Inferior parietal cortex (tissue), 1 donor: ENCODE data around the gene SH3BP4.
"Not testable (repeated sequence)": the region's sequence is repeated elsewhere in the genome, so short reads cannot be mapped to it uniquely, and the experiment has no call there.

Experiments used
- DNase-seq: peaks from one replicate; pipeline ENCODE4 v3.0.0-alpha.2; 2016; ENCODE audit errors: extremely low spot score

SH3BP4 gene

DNA sequence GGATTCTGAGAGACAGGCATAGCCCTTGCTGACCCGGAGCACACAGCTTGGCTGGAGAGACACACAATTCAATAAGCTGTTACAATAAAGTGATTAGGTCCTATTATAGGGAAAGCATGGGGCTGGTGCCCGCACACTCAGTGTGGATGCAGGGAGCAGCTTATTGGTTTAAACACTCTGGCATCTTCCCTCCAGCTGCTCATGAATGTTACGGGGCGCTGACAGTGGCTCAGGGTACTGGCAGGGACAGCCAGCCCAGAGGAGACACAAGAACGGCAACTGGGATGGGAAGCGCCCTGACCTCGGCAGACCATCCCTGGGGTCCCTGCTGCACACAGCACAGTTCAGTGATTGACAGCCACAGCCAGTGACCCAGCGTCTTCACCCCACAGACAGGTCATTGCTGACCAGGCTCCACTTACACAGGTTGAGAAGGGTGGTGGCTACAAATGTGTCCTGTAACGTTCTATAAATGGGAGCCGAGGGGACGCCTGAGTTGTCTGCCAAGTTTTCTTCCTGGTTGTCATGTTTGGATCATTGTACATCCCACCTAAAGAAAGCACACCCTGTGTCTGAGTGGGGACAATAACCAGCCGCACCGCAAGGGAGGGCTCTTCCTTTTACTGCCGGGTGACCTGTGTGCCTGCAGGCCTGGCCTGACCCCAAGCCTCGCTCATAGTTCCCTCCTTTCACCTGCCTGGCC, 60.3 kb downstream of the SH3BP4 start:
- DNase-seq: no peak

DNA sequence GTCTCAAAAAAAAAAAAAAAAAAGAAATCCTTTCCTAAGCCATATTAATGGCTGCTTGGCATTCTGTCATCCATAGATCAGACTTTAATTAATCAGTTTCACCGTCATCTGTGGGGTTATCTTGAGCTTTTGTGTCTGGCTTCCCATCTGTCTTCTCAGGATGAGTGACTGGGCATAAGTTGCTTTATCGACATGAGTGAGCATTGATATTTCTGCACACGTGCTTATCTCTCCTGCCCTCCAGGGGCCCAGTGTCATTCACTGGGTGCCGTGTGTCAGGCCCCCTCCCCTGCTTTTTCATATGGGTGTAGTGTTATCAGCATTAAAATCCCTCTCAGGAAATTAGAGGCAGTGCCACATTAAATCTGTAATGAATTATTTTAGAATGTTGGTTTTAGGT, 65.6 kb downstream of the SH3BP4 start:
- DNase-seq: no peak

DNA sequence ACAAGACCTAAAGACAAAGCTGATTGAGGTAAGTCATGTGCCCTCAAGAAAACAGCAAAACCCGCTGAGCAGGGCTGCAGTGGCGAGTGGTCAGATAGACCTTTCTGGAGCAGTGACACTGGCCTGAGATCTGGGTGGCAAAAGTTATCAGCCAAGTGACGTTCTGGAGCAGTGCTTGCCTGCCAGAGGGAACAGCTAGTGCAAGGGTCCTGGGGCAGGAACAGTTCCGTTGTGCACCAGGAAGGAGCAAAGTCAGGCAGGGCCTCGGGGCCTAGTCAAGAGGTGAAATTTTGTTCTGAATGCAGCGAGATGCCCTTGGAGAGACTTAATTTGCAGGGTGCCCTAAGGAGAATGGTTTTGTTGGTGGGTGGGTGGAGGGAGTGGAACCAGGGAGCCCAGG, 67.0 kb downstream of the SH3BP4 start:
- DNase-seq: no peak

DNA sequence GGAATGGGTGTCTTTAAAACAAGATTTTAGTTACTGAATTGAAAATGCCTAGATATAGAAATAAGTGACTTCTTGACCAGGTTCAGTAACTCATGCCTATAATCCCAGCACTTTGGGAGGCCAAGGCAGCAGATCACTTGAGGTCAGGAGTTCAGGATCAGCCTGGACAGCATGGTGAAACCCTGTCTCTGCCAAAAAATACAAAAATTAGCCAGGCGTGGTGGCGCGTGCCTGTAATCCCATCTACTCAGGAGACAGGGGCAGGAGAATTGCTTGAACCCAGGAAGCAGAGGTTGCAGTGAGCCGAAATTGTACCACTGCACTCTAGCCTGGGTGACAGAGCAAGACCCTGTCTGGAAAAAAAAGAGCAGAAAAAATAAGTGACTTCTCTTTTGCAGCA, 68.3 kb downstream of the SH3BP4 start:
- DNase-seq: not testable (repeated sequence)

DNA sequence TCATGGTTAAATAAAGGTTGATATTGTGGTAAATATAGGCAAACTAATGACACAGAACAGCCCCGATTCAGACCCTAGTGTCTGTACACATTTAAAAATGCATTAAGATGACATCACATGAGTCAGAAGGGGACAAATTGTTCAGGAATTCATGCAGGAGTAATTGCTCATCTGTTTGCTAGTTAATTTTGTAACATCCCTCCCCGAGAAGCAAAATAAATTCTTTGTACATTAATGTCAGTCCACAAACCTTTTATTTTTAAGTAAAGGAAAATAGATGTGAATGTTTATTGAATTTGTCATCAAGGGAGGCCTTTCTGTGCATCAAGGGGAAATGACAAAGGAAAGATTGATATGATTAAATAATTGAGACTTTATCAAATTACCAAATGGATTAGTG, 69.9 kb downstream of the SH3BP4 start:
- DNase-seq: no peak

DNA sequence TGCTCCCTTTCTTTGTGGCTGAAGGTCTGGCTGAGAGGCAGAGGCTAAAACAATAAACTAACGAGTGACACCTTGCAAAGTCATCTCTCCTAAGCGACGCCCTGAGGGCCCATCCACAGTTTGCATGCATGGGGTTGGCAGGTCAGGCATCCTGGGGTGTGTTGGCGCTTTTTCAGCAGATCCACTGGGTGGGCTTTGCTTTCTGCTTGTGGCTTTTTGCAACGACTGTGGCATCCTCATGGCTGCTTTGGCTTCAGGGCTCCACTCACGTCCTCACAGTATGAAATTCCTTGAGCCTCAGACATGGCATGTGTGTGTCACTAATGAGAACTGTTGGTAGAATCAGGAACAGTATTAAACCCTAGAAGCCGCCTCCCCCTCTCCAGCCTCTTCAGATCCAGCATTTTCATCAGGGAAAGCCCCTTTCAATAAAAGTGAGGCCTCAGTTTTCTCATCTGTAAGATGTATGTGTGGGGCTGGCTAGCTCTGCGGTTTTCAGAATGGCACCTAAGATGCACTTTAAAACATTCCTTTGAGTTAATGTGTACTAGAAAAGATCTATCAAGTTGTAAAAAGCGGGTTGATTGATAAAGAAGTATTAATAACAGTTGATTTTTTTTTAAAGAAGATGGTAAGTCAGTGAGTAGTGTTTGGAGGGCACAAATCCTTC, 72.5 kb downstream of the SH3BP4 start:
- no peak for DNase-seq

DNA sequence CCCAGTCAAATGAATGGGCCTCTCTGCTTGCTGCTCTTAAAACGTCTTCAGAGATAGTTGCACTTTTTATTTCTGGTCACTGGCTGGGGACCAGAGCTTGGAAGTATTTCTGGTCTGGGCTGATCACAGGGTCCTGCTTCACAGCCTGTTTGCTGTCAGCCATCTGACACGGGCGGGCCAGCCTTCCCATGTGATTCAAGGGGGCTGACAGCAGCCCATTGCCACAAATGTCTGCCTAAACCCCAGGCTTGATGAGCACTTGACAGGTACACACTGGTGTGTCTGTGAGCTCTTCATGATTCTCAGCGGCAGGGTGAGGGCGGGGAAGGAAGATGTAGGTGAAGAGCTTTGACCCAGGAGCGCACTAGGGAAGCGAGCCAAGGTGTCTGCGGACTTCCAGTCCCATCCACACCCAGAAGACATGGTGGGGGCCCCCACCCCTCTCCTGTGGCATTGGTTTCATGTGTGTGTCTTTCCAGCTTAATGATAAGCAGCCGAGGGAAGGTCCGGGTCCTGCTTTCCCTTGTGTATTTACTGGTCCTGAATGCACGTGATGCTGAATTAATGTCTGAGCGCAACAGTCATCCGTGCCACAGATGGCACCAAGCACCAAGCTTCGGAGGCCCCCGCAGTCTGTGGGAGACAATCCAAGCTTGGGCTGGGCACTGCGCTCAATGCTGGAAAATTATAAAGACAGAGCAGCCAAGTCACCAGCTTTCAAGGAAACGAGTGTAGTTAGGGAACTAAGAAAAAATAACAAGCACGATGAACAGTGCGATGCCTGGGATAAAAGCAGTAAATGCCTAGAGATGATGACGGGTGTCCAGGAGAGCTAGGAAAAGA, 73.3 kb downstream of the SH3BP4 start:
- peak; percentile 57 for DNase-seq

DNA sequence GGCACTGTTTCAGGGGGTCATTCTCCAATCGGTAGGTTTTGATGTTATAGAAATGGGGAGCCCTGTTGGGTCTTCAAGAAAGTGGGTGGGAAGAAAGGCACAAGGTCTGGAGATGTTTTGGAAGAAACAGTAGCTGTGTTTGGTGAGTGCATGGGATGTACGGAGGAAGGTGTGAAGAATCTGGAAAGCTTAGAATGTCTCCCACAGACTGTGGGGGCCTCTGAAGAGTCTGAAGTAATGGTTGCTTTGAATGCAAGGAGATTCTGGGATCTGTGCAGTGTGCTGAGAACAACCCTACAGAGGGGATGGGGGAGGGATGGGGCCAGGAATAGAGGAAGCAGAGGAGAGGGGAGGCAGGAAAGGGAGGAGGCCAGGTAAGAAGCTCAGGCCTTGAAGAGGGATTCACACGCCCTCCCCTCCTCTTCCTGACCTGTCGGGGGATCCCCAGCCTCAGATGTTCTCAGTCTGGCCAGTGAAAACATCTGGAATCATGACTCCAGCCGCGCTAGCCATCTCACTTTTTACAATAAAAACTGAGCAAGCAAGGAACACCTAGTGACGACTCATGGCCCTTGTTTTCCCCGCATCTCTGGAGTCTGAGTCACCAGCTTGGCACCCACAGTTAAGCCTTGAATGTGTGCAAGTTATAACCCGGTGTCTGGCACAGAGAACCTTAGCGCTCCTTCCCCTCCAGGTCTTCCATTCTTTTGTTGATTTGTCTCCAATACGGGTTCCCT, 74.2 kb downstream of the SH3BP4 start:
- no peak for DNase-seq

DNA sequence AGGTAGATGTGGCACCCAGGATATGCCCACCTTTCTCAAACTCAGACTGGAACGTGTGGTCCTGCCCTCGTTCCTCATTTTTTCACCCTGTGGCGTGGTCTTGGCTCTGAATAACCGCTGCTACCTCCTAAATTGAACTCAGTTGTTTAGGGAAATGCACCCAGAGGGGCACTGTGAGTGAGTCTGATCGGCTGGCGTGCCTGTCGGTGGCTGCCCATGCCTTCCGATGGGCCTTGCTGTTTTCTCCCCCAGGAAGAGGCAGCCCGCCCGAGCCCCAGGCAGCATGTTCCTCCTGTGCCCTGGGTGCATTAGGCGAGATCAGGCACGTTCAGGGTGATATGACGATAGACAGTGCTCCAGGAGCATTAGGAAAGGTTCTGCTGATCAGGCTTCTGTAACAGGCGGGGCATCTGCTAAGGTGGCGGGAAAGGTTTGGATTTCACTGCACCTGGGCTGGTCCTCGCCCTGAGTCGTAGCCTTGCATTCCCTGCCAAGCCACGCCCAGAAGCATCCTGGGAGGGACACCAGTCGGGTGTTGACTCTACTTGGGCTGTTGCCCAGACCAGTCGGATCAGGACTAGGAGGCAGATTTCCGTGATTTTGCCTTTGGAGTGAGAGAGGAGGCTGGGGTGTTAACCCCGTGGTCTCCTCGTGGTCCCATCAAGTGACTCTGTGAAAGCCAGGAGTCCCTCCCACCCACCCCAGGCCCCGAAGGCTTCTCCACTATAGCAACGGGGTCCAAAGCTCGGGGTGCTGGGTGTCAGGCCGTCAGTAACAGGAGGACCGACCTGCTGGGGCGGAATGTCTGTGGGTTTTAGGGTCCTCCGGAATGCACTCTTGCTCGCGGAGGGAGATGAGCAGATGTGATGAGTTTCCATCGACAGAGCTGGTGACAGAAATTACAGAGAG, 75.1 kb downstream of the SH3BP4 start:
- no peak for DNase-seq

DNA sequence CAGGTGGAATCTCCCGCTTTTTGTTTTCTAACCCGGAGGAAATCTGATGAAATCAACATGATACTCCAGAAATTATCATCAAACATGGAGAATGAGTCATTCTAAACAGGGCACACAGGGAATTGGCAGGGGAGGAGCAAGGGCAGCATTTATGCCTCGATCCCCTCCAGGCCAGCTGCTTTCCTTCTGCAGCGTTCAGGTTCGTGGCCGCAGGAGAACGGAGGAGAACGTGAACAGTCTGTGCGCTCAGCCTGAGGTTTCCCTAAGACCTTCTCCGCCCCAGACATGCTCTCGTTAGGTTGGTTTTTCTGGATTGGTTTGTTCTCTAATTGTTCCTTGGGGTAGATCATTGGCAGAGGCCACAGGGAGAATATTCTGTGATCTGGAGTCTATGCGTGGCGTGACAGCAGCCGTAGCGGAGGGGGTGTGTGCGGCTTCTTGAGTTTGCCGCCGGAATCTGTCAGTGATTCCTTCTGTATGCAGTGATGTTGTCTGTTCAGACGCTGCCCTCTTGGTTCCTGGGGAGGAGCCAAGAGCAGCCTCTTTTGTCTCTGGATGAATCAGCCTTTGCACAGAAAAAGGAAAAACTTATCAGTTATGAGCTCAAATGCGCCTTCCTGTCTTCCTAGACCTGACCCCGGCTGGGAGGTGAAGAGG, 75.9 kb downstream of the SH3BP4 start:
- DNase-seq: no peak

DNA sequence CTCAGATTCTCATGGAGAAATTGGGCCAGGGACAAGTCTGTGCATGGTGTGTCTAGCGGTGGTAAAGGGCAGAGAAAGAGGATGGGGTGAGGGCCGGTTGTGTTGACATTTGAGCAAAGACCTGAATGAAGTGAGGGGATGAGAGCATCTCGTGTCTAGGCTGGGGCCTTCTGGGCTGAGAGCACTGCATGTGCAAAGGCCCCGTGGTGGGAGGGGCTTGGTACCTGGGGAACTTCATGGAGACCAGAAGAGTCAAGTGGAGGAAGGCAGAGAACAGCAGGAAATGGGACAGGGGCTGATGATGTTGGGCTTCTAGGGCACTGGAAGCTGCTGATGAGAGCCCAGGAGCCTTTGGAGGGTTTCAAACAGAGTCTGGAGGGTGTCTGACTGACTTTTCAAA, 76.8 kb downstream of the SH3BP4 start:
- no peak for DNase-seq

DNA sequence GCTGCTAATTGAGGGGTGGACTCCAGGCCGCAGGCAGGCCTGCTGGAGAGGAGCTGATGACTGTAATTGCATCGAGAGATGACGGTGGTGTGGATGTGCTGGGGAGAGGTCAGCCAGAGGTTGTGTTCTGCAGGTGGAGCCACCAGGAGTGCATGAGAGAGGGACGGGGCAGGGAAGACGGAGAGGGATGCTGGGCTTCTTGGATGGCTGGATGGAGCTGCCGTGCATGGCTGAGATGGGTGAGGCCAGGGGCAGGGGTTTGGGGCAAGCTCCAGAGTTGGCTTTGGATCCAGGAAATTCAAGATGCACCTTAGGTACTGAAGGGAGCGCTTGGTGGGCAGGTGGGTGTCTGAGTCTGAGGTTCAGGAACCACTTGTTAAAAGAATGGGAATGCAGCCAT, 77.2 kb downstream of the SH3BP4 start:
- no peak for DNase-seq

DNA sequence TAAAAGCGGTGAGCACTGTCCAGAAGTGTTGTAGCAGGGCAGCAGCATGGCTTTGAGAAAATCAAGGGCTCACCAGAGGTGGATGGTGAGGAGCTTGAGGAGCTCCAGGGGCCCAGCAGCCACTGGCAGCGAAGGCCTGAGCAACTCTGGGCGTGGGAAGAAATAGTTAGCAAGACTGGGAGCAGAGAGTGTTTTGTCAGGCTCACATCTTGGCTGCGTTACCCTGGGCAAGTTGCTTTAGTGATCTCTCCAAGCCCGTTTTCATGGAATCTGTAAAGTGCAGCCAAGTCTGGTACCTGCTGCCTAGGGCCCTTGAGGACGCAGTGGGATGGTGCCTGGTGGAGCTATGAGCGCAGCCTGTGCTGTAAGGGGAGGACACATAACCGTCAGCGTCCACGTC, 78.3 kb downstream of the SH3BP4 start:
- no peak for DNase-seq

DNA sequence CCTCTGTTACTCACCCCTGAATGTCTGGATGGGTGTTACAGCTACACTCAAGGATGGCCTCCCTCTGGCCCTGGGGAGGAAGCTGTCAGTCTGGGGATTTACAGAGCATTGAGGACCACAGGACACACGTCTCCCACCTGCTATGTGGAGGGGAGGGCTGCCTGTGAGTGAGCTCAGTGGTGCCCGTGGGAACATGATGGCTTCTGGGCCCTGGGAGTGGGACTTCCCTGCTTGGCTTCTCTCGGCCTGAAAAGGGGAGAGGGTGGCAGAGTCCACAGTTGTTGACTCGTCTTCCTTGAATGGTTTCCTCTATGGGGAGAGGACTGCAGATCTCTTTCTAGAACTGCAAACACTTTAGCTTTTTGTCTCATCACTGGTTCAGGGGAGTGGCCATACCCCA, 79.1 kb downstream of the SH3BP4 start:
- DNase-seq: no peak

DNA sequence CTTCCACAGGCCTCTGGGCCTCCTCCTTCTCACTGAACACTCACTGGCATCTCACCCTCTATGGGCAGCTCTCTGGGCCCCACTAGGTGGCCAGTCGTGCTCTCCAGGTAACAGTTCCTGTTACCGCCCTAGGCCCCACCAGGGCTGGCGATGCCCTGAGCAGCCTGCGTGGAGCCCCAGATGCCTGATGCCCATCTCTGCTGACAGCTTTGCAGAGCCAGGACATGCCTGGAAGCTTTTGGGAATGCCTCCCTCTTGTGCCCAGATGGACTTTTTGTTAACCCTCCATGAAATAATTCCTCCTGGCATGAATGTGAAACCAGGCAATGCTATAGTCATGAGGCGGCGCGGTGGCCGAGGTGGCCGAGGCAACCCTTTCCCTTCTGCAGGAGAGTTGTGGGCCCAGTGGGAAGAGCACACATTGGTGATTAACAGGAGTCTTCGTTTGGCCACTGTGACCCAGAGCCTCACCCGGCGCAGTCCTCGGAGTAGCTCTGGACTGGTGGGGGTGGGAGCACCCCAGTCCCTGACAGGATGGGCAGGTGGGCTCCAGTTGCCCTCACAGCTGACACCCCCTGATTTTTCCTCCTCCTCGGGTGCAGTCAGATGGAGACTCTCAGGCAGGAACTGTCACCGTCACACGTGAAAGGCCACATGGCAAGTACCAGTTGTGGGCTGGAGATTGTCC, 80.0 kb downstream of the SH3BP4 start:
- DNase-seq: no peak

DNA sequence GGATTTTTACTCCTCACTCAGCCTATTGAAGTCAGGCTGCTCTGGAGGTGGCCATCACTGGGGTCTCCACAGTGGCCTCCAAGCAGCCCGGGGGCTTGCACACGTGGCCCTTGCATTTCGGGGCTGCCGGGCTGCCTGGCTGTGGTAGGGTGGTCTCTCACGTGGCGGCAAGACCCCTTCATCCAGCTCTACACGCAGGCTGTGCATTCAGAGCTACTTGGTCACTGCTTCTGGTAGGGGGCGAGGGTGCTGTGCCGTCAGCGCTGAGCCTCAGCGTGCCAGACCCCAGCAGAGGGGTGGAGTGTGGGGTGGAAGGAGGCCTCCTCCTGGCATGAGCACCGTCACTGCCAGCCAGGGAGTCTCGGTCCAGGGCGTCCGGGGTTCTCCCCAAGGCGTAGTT, 80.6 kb downstream of the SH3BP4 start:
- DNase-seq: no peak

DNA sequence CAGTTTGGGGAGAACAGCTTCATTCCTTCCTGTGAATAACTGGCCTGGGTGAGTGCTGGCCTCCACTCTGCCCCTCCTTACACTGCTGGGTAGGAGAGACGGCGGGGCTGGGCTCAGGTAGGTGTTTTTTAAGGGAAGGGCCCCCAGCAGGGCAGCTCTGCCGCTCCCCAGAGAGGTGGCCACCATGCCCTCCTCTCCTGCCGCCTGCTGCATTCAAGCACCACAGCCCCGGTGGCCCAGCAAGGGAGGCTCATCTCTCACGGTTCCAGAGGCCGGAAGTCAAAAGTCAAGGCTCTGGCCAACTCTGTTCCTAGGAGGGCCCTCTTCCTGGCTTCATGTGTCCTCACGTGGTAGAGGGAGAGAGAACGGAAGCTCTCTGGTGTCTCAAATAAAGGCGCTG, 81.1 kb downstream of the SH3BP4 start:
- DNase-seq: no peak

DNA sequence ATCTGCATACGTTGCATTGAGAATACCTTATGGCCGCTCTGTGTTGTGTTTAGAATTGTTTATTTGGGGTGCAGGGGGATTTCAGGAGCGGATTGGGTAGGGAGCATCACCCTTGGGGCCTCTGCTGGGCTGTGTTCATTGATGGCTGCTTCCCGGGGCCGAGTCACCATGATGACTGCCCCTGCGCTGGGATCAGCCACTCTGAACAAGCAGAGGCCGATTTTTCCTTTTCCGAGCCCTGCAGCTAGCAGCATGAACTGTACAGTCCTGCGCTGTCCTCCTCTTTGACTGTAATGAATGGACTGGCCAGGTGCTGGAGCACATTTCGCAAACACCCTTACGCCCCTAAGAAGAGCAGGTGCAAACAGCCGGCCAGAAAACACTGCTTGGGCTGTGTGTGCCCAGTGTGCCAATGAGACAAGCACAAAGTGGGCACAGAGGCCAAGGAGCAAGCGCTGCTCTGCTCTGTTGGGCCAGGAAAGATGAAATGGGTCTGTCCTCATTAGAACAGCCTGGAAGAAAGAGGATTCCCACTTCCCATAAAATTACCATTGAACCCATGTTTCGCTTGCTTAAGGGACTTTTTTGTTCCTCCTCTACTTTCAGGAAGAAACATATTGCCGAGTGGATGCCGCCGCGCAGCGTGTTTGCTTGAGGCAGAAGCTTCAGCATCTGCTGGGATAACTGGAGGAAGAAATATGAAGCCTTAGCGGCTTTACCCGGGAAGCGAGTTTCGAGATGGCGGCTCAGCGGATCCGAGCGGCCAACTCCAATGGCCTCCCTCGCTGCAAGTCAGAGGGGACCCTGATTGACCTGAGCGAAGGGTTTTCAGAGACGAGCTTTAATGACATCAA, 82.7 kb downstream of the SH3BP4 start:
- no peak for DNase-seq

DNA sequence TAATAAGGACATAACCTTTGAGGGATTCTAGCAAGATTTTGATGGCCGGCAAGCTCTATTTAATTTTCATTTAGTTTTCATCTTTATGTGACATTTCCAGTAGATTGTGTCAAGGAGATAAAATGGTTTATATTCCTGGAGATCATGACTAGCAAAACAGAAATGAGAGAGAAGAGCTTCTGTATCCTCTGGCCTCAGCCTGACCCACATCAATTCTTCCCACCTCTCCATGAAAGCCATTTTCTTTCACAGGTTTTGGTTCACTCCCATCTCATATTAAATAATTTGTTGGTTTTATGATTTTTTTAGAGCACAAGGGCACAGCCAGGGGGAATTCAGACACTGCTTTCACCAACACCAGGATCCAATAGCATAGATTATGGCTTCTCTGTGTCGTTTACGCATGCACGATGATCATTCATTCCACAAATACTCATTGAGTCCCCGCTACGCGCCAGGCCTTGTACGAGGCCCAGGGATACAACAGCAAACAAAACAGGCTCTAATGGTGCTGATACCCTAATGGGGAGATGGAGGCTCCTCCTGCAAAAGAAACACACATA, 85.9 kb downstream of the SH3BP4 start:
- no peak for DNase-seq
